Activated CD4-positive, alpha-beta memory T cell treated with anti-CD3 and anti-CD28 coated beads for 36 hours (primary cell): ENCODE results near the gene MPST. TPM values are rescaled to one million over a fixed set of nuclear protein-coding genes. Genes with fewer than 3 reads are reported as not detected.

Source experiments
- CTCF ChIA-PET: fragments of 350-600 bp; sonication (Branson Sonifier 250); formaldehyde crosslinking; loops from one replicate; lab custom pipeline; 2021; ENCODE audit warnings: antibody characterized with exemption, inconsistent platforms; lab: Charles Lee
- POLR2A ChIA-PET: fragments of 350-600 bp; sonication (Branson Sonifier 250); formaldehyde crosslinking; loops from one replicate; lab custom pipeline; 2021; ENCODE audit warnings: antibody characterized with exemption; lab: Charles Lee
- DNase-seq: peaks from one replicate; pipeline ENCODE4 v3.0.0-alpha.2; 2020
- H3K27ac Mint-ChIP-seq: one replicate; pipeline ENCODE4 v1.8.0; 2021; ENCODE audit warnings: mixed read lengths
- H3K27me3 Mint-ChIP-seq: one replicate; pipeline ENCODE4 v1.8.0; 2021; ENCODE audit warnings: mixed read lengths
- H3K36me3 Mint-ChIP-seq: one replicate; pipeline ENCODE4 v1.8.0; 2021; ENCODE audit warnings: mixed read lengths
- H3K4me1 Mint-ChIP-seq: one replicate; pipeline ENCODE4 v1.8.0; 2021; ENCODE audit warnings: low read depth, mixed read lengths
- H3K4me3 Mint-ChIP-seq: one replicate; pipeline ENCODE4 v1.8.0; 2021; ENCODE audit warnings: mild to moderate bottlenecking, mixed read lengths
- H3K9me3 Mint-ChIP-seq: one replicate; pipeline ENCODE4 v1.8.0; 2021; ENCODE audit warnings: mixed read lengths
- intact Hi-C: fragments of 100-400 bp; cut with micrococcal nuclease; formaldehyde crosslinking; loops from one replicate; pipeline ENCODE4 v1.15.1; 2023
- total RNA-seq, 2 experiments: library from RNA; stranded (reverse); gene quantifications; one replicate each; pipeline ENCODE4 v1.2.3, GENCODE V29; 2021

The MPST gene
- total RNA-seq, 2 experiments from 2014 or later, result 16.9 to 17.6 TPM

GRCh38 chr22:37051391-37052385 lies 32.1 kb downstream of the MPST start, which contains the start of gene KCTD17:
TSS of gene KCTD17 (plus strand) at chr22:37051742. CDS start at chr22:37051761, 19 bp downstream.
- peak within 1 kb of the TSS; percentile 33 for H3K27ac Mint-ChIP-seq
- CTCF ChIA-PET, result interaction anchor here (0.7 to 1.6 kb wide), 11 partner anchors 8 to 209 kb away, joined by 3 to 4 read pairs (median 4); partner anchors contain the start of genes MPST and TST
- peaks cover 5% of the 10 kb centered on the region for H3K36me3 Mint-ChIP-seq
- intact Hi-C loops, result loop anchor here (1.0 kb wide), 1 partner anchor 9 kb away; no protein-coding TSS in a partner anchor
- no peaks in the 10 kb centered on the region for H3K27me3 Mint-ChIP-seq
- no peaks in the 10 kb centered on the region for H3K9me3 Mint-ChIP-seq
- POLR2A ChIA-PET, result interaction anchor here (0.6 to 2.0 kb wide), 7 partner anchors 9 to 191 kb away, joined by 3 to 12 read pairs (median 3); no protein-coding TSS in a partner anchor
- peak within 1 kb of the TSS; percentile 72 for H3K4me3 Mint-ChIP-seq
- DNase-seq, result peak; percentile 86
- H3K4me1 Mint-ChIP-seq, result peaks cover 19% of the 10 kb centered on the region

- Mint-ChIP-seq H3K27me3 (no peaks in the 10 kb centered on the region), H3K36me3 (peaks cover 11% of the 10 kb centered on the region), H3K4me3 (peak overlapping the region; percentile 72), H3K4me1 (peaks cover 19% of the 10 kb centered on the region), H3K27ac (no peak overlapping the region), H3K9me3 (no peaks in the 10 kb centered on the region)
- CTCF ChIA-PET, result interaction anchor here (1.0 to 1.6 kb wide), 4 partner anchors 9 to 197 kb away, joined by 3 to 4 read pairs (median 4); no protein-coding TSS in a partner anchor
- no peak for DNase-seq
- intact Hi-C loops, result loop anchor here (1.0 kb wide), 1 partner anchor 8 kb away; no protein-coding TSS in a partner anchor
- POLR2A ChIA-PET, result interaction anchor here (0.6 to 2.0 kb wide), 2 partner anchors 8 to 12 kb away, joined by 3 to 12 read pairs; no protein-coding TSS in a partner anchor
These were observed 33.1 kb downstream of the MPST start for GRCh38 chr22:37052386-37053309.

GRCh38 chr22:37053310-37054055 lies 33.9 kb downstream of the MPST start:
- Mint-ChIP-seq H3K27ac (no peak overlapping the region), H3K27me3 (no peaks in the 10 kb centered on the region)

GRCh38 chr22:37054056-37054395 lies 34.5 kb downstream of the MPST start:
- intact Hi-C loops, result no loop called here
- POLR2A ChIA-PET, result interaction anchor here (0.6 kb wide), 1 partner anchor 14 kb away, joined by 3 read pairs; no protein-coding TSS in a partner anchor
- H3K36me3 Mint-ChIP-seq, result peaks cover 16% of the 10 kb centered on the region

More at GRCh38 chr22:37053310-37054055, 33.9 kb downstream of the MPST start:
- Mint-ChIP-seq H3K36me3 (peaks cover 15% of the 10 kb centered on the region), H3K4me1 (peaks cover 21% of the 10 kb centered on the region), H3K4me3 (no peak overlapping the region), H3K9me3 (no peaks in the 10 kb centered on the region)
- ChIA-PET CTCF (interaction anchor here (2.5 kb wide), 1 partner anchor 9 kb away, joined by 11 read pairs; no protein-coding TSS in a partner anchor), POLR2A (no interaction called here)
- intact Hi-C loops, result no loop called here
- DNase-seq, result no peak

GRCh38 chr22:37054600-37055365 lies 35.2 kb downstream of the MPST start:
- Mint-ChIP-seq H3K4me1 (peaks cover 27% of the 10 kb centered on the region), H3K36me3 (peaks cover 18% of the 10 kb centered on the region), H3K27me3 (no peaks in the 10 kb centered on the region), H3K4me3 (no peak overlapping the region), H3K27ac (no peak overlapping the region), H3K9me3 (no peaks in the 10 kb centered on the region)
- intact Hi-C loops, result no loop called here
- ChIA-PET POLR2A (interaction anchor here (0.6 to 1.5 kb wide), 2 partner anchors 13 to 67 kb away, joined by 3 read pairs; no protein-coding TSS in a partner anchor), CTCF (interaction anchor here (0.6 to 2.5 kb wide), 7 partner anchors 8 to 199 kb away, joined by 3 to 11 read pairs (median 7); no protein-coding TSS in a partner anchor)
- DNase-seq, result no peak

More at GRCh38 chr22:37054056-37054395, 34.5 kb downstream of the MPST start:
- DNase-seq, result no peak
- CTCF ChIA-PET, result interaction anchor here (2.5 kb wide), 1 partner anchor 10 kb away, joined by 11 read pairs; no protein-coding TSS in a partner anchor
- H3K9me3 Mint-ChIP-seq, result no peaks in the 10 kb centered on the region
- H3K27me3 Mint-ChIP-seq, result no peaks in the 10 kb centered on the region
- no peak overlapping the region for H3K27ac Mint-ChIP-seq
- peaks cover 21% of the 10 kb centered on the region for H3K4me1 Mint-ChIP-seq
- no peak overlapping the region for H3K4me3 Mint-ChIP-seq

GRCh38 chr22:37056246-37056645 lies 36.7 kb downstream of the MPST start:
- ChIA-PET CTCF (interaction anchor here (1.2 to 2.3 kb wide), 5 partner anchors 10 to 200 kb away, joined by 3 to 8 read pairs (median 7); no protein-coding TSS in a partner anchor), POLR2A (no interaction called here)
- intact Hi-C loops, result no loop called here

GRCh38 chr22:37057226-37057625 lies 37.7 kb downstream of the MPST start:
- Mint-ChIP-seq H3K4me1 (peaks cover 48% of the 10 kb centered on the region), H3K36me3 (peaks cover 22% of the 10 kb centered on the region), H3K9me3 (no peaks in the 10 kb centered on the region), H3K27me3 (no peaks in the 10 kb centered on the region), H3K4me3 (no peak overlapping the region), H3K27ac (no peak overlapping the region)
- ChIA-PET CTCF (no interaction called here), POLR2A (no interaction called here)
- DNase-seq, result no peak
- intact Hi-C loops, result no loop called here

More at GRCh38 chr22:37056246-37056645, 36.7 kb downstream of the MPST start:
- Mint-ChIP-seq H3K27ac (no peak overlapping the region), H3K4me3 (no peak overlapping the region), H3K27me3 (no peaks in the 10 kb centered on the region), H3K9me3 (no peaks in the 10 kb centered on the region), H3K4me1 (peaks cover 40% of the 10 kb centered on the region), H3K36me3 (peaks cover 22% of the 10 kb centered on the region)
- no peak for DNase-seq

GRCh38 chr22:37057796-37058510 lies 38.4 kb downstream of the MPST start:
- H3K27me3 Mint-ChIP-seq, result no peaks in the 10 kb centered on the region
- intact Hi-C loops, result no loop called here
- H3K4me1 Mint-ChIP-seq, result peaks cover 46% of the 10 kb centered on the region
- peaks cover 22% of the 10 kb centered on the region for H3K36me3 Mint-ChIP-seq
- ChIA-PET CTCF (no interaction called here), POLR2A (no interaction called here)
- no peaks in the 10 kb centered on the region for H3K9me3 Mint-ChIP-seq
- no peak overlapping the region for H3K4me3 Mint-ChIP-seq
- no peak overlapping the region for H3K27ac Mint-ChIP-seq
- no peak for DNase-seq

GRCh38 chr22:37058917-37059701 lies 39.6 kb downstream of the MPST start:
- H3K36me3 Mint-ChIP-seq, result peaks cover 23% of the 10 kb centered on the region
- H3K9me3 Mint-ChIP-seq, result no peaks in the 10 kb centered on the region
- POLR2A ChIA-PET, result no interaction called here
- CTCF ChIA-PET, result no interaction called here
- no peak overlapping the region for H3K27ac Mint-ChIP-seq
- no peak overlapping the region for H3K4me3 Mint-ChIP-seq
- intact Hi-C loops, result no loop called here
- H3K4me1 Mint-ChIP-seq, result peaks cover 38% of the 10 kb centered on the region
- no peaks in the 10 kb centered on the region for H3K27me3 Mint-ChIP-seq
- DNase-seq, result no peak
